UCSD-AML1 (cell line): Measurements from ENCODE around the gene CXCL16.
"Not testable (repeated sequence)": the region's sequence is repeated elsewhere in the genome, so short reads cannot be mapped to it uniquely, and the experiment has no call there.

ENCODE experiments used
- DNase-seq: peaks from one replicate; lab custom pipeline; 2025; ENCODE audit not compliant: unreplicated experiment; lab: John Stamatoyannopoulos, UW

The CXCL16 gene

GRCh38 chr17:4722678-4723240 lies 17.0 kb downstream of the CXCL16 start:
- no peak for DNase-seq

GRCh38 chr17:4721203-4722135 lies 18.3 kb downstream of the CXCL16 start:
- DNase-seq = no peak

GRCh38 chr17:4720787-4721186 lies 18.9 kb downstream of the CXCL16 start:
- no peak for DNase-seq

DNA sequence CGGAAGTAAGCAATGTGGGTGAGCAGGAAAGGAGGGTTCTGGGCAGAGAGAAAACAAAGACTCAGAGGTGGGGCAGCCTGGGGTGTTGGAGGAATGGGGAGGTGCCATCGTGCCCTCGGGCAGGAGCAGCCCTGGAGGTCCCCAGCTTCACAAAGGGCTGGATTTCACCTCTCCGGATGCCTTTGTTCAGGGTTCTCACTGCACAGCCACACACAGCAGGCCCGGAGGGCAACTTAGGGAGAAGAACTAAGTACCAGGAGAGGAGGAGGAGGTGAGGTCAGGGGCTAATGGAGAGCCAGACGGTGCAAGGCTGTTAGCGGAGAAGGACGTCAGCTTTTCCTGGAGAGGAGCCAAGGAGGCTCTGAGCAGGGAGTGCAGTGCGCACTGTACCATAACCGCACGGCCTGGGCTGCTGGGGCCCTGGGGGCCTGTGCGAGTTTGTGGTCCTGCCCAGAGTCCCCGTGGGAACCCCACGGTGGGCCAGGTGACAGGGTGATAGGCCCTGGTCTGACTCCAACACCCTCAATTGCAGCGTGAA lies 20.0 kb downstream of the CXCL16 start:
- no peak for DNase-seq

- DNase-seq = no peak
Observed at GRCh38 chr17:4719146-4719545, 20.6 kb downstream of the CXCL16 start.

GRCh38 chr17:4718276-4718675 lies 21.5 kb downstream of the CXCL16 start:
- DNase-seq = no peak

DNA sequence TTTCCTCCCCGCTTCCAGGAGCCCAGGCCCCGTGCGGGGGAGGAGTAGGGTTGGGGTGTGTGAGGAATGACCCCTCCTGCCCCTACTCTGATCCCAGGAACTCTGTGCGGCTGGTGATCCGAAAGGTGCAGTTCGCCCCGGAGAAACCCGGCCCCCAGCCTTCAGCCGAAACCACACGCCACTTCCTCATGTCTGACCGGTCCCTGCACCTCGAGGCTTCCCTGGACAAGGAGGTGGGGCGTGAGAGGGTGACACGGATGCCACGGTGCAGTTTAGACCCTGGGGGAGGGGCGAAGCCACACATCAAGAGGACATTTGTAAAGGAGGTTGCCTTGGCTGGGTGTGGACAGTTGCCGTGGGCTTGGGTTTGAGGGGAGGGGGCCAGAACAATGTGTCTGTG lies 21.9 kb downstream of the CXCL16 start:
- peak; percentile 41 for DNase-seq

GRCh38 chr17:4716081-4716480 lies 23.6 kb downstream of the CXCL16 start:
- DNase-seq = no peak

DNA sequence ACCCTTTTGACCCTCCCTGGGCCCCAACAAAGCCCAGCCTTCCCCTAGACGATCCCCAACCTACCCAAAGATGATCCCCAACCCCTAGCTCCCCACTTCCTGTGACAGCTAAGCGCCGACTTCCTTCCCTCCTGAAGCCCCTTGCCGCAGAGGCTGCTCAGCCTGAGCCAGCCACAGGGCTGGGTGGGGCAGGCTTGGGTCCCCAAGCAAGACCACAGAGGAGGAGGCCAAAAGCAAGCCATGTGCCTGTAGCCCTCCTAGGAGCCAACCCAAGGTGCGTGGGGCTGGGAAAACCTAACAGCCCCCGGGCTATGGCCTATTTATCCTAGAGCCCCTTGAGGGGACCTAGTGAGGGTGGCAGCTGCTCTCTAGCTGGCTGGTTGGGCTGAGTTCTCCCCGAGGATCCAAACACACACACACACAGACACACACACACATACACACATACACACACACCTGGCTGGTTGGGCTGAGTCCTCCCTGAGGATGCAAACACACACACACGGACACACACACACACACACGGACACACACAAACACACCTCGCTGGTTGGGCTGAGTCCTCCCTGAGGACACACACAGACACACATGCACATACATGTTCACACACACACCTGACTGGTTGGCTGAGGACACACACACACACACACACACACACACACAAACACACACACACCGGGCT lies 24.5 kb downstream of the CXCL16 start:
- DNase-seq = peak; percentile 58

DNA sequence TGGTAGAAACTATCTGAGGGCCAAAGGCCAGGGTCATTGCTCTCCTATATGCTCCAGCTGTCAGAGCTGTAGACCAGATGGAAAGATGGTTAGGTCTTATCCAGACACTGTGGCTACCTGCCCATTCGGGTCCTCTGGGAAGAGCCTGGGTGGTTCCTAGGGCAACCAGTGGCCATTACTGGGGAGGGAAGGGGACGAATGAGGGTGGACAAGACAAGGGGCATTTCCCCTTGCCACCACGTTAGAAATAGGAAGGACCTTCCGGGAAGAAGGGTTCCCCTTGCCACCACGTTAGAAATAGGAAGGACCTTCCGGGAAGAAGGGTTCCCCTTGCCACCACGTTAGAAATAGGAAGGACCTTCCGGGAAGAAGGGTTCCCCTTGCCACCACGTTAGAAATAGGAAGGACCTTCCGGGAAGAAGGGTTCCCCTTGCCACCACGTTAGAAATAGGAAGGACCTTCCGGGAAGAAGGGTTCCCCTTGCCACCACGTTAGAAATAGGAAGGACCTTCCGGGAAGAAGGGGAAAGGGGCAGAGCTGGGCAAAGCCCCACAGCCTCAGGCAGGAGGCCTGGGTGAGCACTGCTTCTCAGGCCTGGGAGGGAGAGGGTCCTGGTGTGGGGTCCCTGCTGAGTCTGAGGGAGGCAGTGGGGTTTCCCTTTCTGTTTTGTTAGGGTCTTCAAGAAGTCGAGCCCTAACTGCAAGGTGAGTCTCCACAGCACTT lies 25.2 kb downstream of the CXCL16 start:
- not testable (repeated sequence) for DNase-seq

- no peak for DNase-seq
Observed at GRCh38 chr17:4712526-4712925, 27.2 kb downstream of the CXCL16 start.

GRCh38 chr17:4711661-4712181 lies 28.0 kb downstream of the CXCL16 start:
- DNase-seq = peak; percentile 74

DNA sequence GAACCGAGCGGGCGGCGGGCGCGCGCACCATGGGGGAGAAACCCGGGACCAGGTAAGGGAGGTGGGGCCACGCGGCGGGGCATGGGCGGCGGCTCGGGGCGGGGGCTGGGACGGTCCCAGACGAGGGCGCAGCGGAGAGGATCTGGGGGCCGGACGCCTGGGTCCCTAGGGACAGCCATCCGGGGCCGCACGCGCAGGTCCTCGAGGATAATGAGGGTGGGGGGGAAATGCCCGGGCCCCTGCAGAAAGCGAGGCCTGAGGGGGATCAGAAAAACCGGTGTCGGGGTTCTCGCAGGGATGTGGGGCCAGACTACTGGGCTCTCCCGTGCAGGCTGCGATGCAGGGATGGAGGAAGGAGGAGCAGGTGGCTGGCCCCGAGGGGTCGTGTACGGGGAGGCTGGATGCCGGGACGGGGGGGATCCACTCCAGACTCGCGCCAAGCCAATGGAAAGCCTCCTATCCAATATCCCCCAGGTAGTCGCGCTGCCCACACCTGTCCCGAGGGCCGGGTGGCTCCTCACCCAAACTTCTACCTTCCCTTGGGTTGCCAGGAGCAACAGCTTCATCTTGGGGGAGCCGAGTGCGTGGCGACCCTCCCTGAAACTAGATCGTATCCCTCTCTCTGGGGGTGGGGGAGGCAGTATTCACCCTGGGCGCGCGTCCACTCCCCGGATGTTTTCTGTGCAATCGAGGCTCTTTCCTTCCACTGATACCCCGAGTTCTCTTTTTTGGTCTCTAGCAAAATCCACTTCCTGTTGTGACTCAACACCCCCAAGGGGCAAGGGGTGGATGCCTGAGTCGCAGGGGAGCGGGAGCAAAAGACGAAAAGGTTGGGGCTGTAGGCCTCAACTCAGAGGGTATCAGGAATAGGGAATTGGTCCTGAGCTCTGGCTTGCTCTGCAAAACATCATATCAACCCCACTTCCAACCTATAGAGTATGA lies 28.8 kb downstream of the CXCL16 start:
- DNase-seq = peak; percentile 70

DNA sequence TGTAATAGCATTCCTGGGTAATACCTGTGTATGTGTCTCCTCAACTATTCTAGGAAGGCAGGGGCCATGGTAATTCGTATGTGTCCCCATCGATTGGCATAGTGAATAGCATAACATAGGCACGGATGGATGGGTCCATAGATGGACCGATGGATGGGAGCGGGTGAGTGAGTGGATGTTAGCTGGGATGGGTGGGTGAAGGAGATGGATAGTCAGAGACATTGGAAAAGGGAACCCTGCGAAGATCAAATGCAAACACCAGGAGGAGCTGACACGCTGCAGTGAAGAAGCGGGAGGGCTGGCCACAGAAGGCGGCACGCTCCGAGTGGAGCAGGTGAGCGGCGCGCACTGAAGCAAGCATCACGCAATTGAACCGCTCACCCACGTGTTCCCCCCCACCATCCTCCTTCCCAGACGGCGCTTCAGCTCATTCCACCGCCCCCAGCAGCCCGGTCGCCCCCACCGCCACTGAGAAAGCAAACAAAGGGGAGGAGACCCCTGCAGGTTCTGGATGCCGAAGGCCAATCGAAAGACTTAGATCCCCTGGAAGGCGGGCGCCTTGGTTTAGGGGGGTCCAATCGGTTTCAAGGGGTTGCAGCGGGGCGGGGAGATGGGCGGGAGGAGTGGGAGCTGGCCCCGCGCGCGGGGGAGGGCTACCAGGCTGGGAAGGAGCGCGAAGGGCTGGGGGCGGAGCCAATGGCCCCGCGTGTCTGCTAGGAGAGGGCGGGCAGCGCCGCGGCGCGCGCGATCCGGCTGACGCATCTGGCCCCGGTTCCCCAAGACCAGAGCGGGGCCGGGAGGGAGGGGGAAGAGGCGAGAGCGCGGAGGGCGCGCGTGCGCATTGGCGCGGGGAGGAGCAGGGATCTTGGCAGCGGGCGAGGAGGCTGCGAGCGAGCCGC lies 29.7 kb downstream of the CXCL16 start, which contains the start of gene ARRB2:
ARRB2 (plus strand) TSS at position 839 of the 899 bp plus-strand sequence. CDS start 90 bp downstream, outside the sequence.
- peak; percentile 100 for DNase-seq

DNA sequence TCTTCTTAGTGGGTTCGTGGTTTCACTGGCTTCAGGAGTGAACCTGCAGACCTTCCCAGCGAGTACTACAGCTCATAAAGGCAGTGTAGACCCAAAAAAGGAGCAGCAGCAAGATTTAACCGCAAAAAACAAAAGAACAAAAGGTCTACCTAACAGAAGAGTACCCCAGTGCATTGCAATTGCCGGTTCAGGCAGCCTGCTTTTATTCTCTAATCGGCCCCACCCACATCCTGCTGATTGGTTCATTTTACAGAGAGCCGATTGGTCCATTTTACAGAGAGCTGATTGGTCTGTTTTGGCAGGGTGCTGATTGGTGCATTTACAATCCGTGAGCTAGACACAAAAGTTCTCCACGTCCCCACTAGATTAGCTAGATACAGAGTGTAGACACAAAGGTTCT lies 31.3 kb downstream of the CXCL16 start:
- DNase-seq = no peak

DNA sequence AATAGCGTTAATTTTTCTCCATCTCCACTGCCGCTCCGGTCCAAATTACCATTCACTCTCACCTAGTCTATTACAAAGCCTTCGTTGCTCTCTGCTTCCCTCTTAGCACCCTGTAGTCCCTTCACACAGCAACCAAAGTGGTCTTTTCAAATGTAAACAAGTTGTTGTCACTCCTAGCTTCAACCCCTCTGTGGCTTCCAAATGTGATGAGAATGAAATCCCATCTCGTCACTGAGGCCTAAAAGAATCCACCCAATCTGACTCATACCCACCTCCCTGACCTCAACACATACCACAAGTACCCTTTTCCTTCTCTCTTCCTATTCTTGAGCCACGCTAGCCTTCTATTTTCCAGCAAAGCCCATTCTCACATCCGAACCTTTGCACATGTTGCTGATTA lies 33.6 kb downstream of the CXCL16 start:
- no peak for DNase-seq

GRCh38 chr17:4704991-4705390 lies 34.7 kb downstream of the CXCL16 start:
- DNase-seq = no peak

- DNase-seq = not testable (repeated sequence)
Observed at GRCh38 chr17:4704574-4704907, 35.2 kb downstream of the CXCL16 start.

GRCh38 chr17:4703330-4703691 lies 36.4 kb downstream of the CXCL16 start:
- DNase-seq = no peak
